Sciatic nerve (tissue), 2 donors: ENCODE data around the gene MRPS15. TPM values are rescaled to one million over a fixed set of nuclear protein-coding genes. Genes with fewer than 3 reads are reported as not detected.
"Not testable (repeated sequence)": the region's sequence is repeated elsewhere in the genome, so short reads cannot be mapped to it uniquely, and the experiment has no call there.

Experiments used
- ATAC-seq: fragments of 200-7000 bp; cut with Tn5 transposase; one replicate; pipeline ENCODE4 v1.9.1; 2020; ENCODE audit warnings: mild to moderate bottlenecking, moderate library complexity
- DNase-seq: peaks from one replicate; pipeline ENCODE4 v3.0.0-alpha.2; 2020; ENCODE audit warnings: low spot score
- intact Hi-C: fragments of 100-400 bp; cut with DNase I; formaldehyde crosslinking; loops from one replicate; pipeline ENCODE4 v1.14.2; 2022
- total RNA-seq: library from RNA; stranded (reverse); fragmentation: NEBNext Ultra II Directional; extraction: Animal tissue kit (Norgen Biotek cat#: 25700); gene quantifications from one replicate; pipeline ENCODE4 v1.2.1, GENCODE V29; 2021
- donor health status: DM: no; HTN: no; CAD: no.
- donor health status: DM: no; HTN: no; CAD: no.

The MRPS15 gene
- 41.5 TPM for total RNA-seq

GRCh38 chr1:36463803-36464604 lies at the start of gene MRPS15:
TSS of gene MRPS15 (minus strand) at chr1:36464384. CDS start at chr1:36464275, 109 bp downstream.
- intact Hi-C loops: no loop called here
- ATAC-seq (peak; percentile 99), DNase-seq (peak; percentile 98)

- DNase-seq: no peak
- intact Hi-C loops: no loop called here
- ATAC-seq: no peak
Measured at GRCh38 chr1:36512842-36513241, 48.7 kb upstream of the MRPS15 start.

GRCh38 chr1:36511804-36512798 lies 47.9 kb upstream of the MRPS15 start:
- intact Hi-C loops: no loop called here
- DNase-seq (no peak), ATAC-seq (no peak)

- ATAC-seq, DNase-seq, intact Hi-C loops: not testable (repeated sequence)
Measured at GRCh38 chr1:36511220-36511619, 47.0 kb upstream of the MRPS15 start.

GRCh38 chr1:36510418-36510817 lies 46.2 kb upstream of the MRPS15 start:
- intact Hi-C loops: no loop called here

GRCh38 chr1:36508257-36508656 lies 44.1 kb upstream of the MRPS15 start:
- intact Hi-C loops: no loop called here
- DNase-seq (no peak), ATAC-seq (no peak)

More at GRCh38 chr1:36510418-36510817, 46.2 kb upstream of the MRPS15 start:
- DNase-seq (no peak), ATAC-seq (no peak)

GRCh38 chr1:36506276-36506920 lies 42.2 kb upstream of the MRPS15 start:
- no peak for ATAC-seq
- intact Hi-C loops: no loop called here
- no peak for DNase-seq

- DNase-seq (no peak), ATAC-seq (no peak)
- intact Hi-C loops: no loop called here
Measured at GRCh38 chr1:36503733-36504132, 39.5 kb upstream of the MRPS15 start.

GRCh38 chr1:36503159-36503558 lies 39.0 kb upstream of the MRPS15 start:
- DNase-seq: no peak
- intact Hi-C loops: no loop called here
- no peak for ATAC-seq

GRCh38 chr1:36502616-36503015 lies 38.4 kb upstream of the MRPS15 start:
- ATAC-seq (no peak), DNase-seq (no peak)
- intact Hi-C loops: no loop called here

- DNase-seq, ATAC-seq, intact Hi-C loops: not testable (repeated sequence)
Measured at GRCh38 chr1:36501911-36502310, 37.7 kb upstream of the MRPS15 start.

GRCh38 chr1:36497207-36497606 lies 33.0 kb upstream of the MRPS15 start:
- ATAC-seq (no peak), DNase-seq (no peak)
- intact Hi-C loops: no loop called here

GRCh38 chr1:36494971-36495370 lies 30.8 kb upstream of the MRPS15 start:
- no peak for DNase-seq
- ATAC-seq: no peak
- intact Hi-C loops: no loop called here

- intact Hi-C loops: no loop called here
- ATAC-seq: no peak
- no peak for DNase-seq
Measured at GRCh38 chr1:36493524-36493923, 29.3 kb upstream of the MRPS15 start.

GRCh38 chr1:36492491-36492890 lies 28.3 kb upstream of the MRPS15 start:
- intact Hi-C loops: no loop called here
- DNase-seq (no peak), ATAC-seq (no peak)

- ATAC-seq, DNase-seq, intact Hi-C loops: not testable (repeated sequence)
Measured at GRCh38 chr1:36489258-36490051, 25.3 kb upstream of the MRPS15 start.

- no peak for DNase-seq
Measured at GRCh38 chr1:36487906-36488305, 23.7 kb upstream of the MRPS15 start.

GRCh38 chr1:36487336-36487725 lies 23.1 kb upstream of the MRPS15 start:
- intact Hi-C loops, ATAC-seq, DNase-seq: not testable (repeated sequence)

More at GRCh38 chr1:36487906-36488305, 23.7 kb upstream of the MRPS15 start:
- no peak for ATAC-seq
- intact Hi-C loops: no loop called here
